Dendritic cell treated with granulocyte-macrophage colony-stimulating factor and Interleukin-4, amounts not matched to agents 40 ng/mL and 50 ng/mL, for 4 days (primary cell): ENCODE measurements around the gene QSOX2.

Source experiments
- H3K27ac Mint-ChIP-seq: one replicate; pipeline ENCODE4 v1.8.0; 2022; ENCODE audit warnings: mild to moderate bottlenecking, mixed read lengths
- H3K27me3 Mint-ChIP-seq: one replicate; pipeline ENCODE4 v1.8.0; 2022; ENCODE audit warnings: mild to moderate bottlenecking, mixed read lengths
- H3K36me3 Mint-ChIP-seq: one replicate; pipeline ENCODE4 v1.8.0; 2022; ENCODE audit warnings: low read depth, mixed read lengths
- H3K4me1 Mint-ChIP-seq: one replicate; pipeline ENCODE4 v1.8.0; 2022; ENCODE audit warnings: low read depth, mixed read lengths
- H3K4me3 Mint-ChIP-seq: one replicate; pipeline ENCODE4 v1.8.0; 2022; ENCODE audit warnings: mild to moderate bottlenecking, moderate library complexity, mixed read lengths
- H3K9me3 Mint-ChIP-seq: one replicate; pipeline ENCODE4 v1.8.0; 2022; ENCODE audit warnings: mixed read lengths
- intact Hi-C: fragments of 100-400 bp; cut with micrococcal nuclease; formaldehyde crosslinking; loops from one replicate; pipeline ENCODE4 v1.15.0; 2022

Gene QSOX2

DNA sequence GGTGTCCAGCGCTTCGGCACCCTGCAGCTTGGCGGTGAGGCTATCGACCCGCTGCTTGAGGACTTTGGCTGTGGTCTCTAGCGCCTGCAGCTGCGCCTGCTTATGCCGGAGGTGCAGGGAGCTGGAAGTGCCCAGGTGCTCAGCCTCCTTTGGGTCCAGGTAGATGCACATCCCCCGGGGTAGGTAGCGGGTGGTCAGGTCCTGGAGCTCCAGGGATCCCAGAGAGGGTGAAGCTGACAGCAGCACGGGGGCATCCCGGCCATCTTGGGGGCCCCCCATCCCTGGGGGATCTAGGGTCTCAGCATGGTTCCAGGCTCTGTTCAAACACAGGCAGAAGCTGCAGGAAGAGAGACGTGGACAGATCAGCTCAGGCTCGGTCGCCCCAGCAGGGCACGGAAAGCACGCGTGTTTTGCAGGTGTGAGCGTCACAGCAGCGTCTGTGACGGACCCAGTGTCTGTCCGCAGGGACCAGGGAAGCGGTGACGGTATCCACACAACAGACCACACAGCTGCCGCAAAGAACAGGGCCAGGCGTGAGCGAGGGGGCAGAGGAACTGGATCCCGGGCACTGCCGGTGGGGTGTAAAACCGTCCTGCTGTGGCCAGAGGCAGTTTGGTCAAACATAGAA, 40.9 kb upstream of the QSOX2 start:
- no peak overlapping the region for H3K27ac Mint-ChIP-seq
- intact Hi-C loops: no loop called here
- peaks cover 6% of the 10 kb centered on the region for H3K4me1 Mint-ChIP-seq
- H3K4me3 Mint-ChIP-seq: no peak overlapping the region
- peaks cover 6% of the 10 kb centered on the region for H3K27me3 Mint-ChIP-seq
- H3K9me3 Mint-ChIP-seq: no peaks in the 10 kb centered on the region
- H3K36me3 Mint-ChIP-seq: no peaks in the 10 kb centered on the region

DNA sequence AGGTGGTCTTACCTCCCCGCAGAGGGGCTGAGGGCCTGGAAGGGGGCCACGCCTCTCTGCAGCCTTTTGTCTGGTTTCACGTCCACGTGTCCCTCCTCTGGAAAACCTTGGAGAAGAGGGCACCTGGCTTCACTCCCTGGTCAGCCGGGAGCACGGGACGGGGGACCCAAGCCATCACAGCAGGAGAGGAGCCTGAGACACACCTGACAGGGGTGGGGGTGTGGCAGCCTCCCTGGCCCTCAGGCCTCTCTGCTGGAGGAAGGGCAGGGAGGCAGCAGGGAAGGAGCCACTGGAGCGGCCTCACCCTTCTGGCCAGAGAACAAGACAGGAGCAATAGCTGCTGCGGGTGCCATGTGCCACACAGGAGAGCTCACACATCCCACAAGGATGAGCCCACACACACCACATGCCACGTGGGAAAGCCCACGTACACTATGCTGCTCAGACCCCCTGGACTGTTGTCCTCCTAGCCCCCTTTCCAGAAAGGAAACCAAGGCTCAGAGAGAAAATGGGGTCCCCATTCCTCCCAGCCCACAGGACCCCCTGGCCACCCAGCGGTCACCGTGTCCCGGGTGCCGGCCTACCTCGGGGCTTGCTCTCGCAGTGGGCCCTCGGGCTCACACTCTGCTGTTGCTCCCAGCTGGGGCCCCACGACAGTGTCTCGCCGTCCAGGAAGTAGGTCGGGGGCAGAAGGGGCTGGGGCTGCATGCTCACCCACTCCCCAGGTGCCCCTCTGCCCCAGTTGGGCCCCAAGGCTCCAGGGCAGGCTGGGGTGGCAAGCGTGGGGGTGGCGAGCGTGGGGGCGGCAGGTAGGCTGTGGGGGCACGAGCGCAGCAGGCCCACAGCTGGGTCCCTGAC, 40.1 kb upstream of the QSOX2 start:
- Mint-ChIP-seq H3K27me3 (peaks cover 6% of the 10 kb centered on the region), H3K36me3 (no peaks in the 10 kb centered on the region), H3K4me1 (peaks cover 6% of the 10 kb centered on the region), H3K4me3 (no peak overlapping the region), H3K27ac (no peak overlapping the region), H3K9me3 (no peaks in the 10 kb centered on the region)
- intact Hi-C loops: no loop called here

DNA sequence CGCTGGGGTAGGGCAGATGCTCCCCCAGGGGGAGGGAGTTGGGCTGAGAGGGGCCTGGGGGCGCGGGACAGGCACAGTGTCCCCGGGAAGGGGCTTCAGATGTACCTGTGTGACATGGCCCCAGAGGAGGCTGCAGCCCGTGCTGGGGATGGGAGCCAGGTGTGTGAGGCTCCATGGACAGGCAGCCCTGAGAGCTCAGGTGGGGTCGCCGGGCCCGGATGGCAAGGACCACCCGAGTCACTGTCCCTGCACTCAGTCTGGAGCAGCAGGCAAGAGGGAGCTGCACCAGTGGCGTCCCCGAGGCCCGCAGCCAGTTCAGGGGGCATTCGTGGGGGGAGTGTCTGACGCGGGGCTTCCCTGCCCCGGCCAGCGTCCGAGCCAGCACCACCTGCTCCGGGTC, 39.3 kb upstream of the QSOX2 start:
- H3K27ac Mint-ChIP-seq: no peak overlapping the region
- intact Hi-C loops: no loop called here
- peaks cover 6% of the 10 kb centered on the region for H3K27me3 Mint-ChIP-seq
- H3K36me3 Mint-ChIP-seq: no peaks in the 10 kb centered on the region
- peaks cover 6% of the 10 kb centered on the region for H3K4me1 Mint-ChIP-seq
- H3K4me3 Mint-ChIP-seq: no peak overlapping the region
- no peaks in the 10 kb centered on the region for H3K9me3 Mint-ChIP-seq

DNA sequence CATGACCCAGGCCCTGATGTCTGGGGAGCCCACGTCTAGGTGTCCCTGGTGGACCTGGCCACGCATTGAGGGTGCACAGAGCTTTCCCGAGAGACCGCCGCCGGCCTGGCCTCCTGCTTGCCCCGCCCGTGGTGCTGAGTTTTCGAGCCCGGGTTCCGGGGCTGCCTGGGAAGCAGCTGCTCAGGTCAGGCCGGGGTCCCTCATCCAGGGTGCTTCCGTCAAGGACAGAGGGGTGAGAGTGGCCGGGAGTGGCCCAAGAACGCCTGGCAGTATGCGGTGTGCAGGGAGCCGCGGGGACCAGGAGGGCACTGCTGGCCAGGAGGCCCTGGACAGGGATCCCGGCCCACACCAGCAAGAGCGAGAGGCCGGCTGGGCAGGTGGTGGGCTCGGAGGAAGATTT, 38.7 kb upstream of the QSOX2 start:
- intact Hi-C loops: no loop called here
- H3K9me3 Mint-ChIP-seq: no peaks in the 10 kb centered on the region

DNA sequence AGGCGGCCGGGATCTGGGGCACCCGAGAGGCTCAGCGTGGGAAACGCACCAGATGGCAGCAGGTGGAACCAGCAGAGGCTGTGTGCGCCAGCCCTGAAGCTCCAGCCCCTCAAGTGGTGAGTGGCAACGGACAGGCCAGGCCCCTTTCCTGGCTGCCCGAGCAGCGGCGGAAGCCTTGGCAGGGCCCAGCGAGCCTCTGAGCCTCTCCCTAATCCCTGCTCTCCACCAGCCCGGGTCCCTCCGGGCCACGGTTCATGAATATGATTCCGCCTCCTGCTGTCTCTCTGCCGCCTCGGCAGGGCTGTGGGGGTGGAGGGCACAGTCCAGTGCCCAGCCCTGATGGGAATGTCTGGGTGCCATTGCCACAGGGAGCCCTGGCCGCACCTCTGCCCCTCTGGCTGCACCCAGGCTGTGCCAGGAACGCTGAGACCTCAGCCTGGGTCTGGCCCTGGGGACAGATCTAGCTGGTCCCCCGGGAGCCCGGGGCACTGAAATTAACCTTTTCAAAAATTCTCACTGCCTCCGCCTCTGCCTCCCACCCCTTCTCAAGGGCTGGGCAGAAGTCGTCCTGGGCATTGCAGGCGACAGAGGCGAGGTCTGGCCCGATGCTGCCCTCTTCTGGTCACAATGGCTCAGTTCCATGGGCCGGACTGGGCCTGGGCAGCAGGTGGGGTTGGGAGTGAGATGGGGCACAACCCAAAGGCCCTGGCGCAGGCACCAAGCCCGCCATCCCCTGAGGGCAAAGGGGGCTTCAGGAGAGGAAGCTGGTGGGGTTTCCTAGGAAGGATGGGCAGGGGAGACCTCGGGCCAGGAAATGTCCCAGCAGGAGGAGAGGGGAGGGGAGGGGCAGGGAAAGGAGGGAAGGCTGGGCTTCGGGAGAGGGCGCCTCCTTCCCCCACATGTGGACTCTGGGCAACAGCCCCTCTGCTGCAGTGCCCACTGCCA, 38.0 kb upstream of the QSOX2 start:
- peaks cover 6% of the 10 kb centered on the region for H3K4me1 Mint-ChIP-seq
- intact Hi-C loops: loop anchor here (1.0 kb wide), 1 partner anchor 113 kb away; no protein-coding TSS in a partner anchor
- no peaks in the 10 kb centered on the region for H3K9me3 Mint-ChIP-seq
- H3K36me3 Mint-ChIP-seq: no peaks in the 10 kb centered on the region
- no peak overlapping the region for H3K4me3 Mint-ChIP-seq
- H3K27me3 Mint-ChIP-seq: peaks cover 10% of the 10 kb centered on the region
- no peak overlapping the region for H3K27ac Mint-ChIP-seq

More for the DNA sequence above, 38.7 kb upstream of the QSOX2 start:
- Mint-ChIP-seq H3K27ac (no peak overlapping the region), H3K27me3 (peaks cover 8% of the 10 kb centered on the region), H3K36me3 (no peaks in the 10 kb centered on the region), H3K4me3 (no peak overlapping the region), H3K4me1 (peaks cover 6% of the 10 kb centered on the region)

DNA sequence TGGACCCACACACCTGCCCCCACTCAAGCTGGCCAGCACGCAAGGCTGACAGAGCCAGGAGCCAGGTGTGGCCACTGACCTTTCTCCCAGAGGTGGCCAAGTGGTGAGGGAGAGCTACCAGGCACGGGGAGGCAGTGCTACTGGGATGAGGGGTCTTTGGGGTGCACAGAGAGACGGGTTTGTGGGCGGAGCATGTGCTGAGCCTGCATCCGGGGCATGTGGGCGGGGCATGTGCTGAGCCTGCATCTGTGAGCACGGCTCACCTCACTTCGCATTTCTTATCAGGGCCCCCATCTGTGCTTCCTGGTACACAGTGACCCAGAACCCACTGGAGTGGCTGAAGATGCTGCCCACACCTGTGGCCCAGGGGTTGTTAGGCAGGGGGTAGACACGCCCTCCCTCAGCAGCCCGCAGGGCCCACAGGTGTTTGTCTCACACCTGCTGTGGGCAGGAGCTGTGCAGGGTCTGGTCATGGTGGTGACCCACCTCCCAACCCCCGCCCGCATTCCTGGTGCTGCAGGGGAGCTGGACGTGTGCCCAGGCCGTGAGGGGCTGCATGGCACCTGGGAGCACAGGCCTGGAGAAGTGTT, 36.8 kb upstream of the QSOX2 start:
- H3K27ac Mint-ChIP-seq: no peak overlapping the region
- H3K27me3 Mint-ChIP-seq: peaks cover 12% of the 10 kb centered on the region
- peaks cover 6% of the 10 kb centered on the region for H3K4me1 Mint-ChIP-seq
- no peaks in the 10 kb centered on the region for H3K9me3 Mint-ChIP-seq
- intact Hi-C loops: no loop called here
- H3K4me3 Mint-ChIP-seq: no peak overlapping the region
- no peaks in the 10 kb centered on the region for H3K36me3 Mint-ChIP-seq

DNA sequence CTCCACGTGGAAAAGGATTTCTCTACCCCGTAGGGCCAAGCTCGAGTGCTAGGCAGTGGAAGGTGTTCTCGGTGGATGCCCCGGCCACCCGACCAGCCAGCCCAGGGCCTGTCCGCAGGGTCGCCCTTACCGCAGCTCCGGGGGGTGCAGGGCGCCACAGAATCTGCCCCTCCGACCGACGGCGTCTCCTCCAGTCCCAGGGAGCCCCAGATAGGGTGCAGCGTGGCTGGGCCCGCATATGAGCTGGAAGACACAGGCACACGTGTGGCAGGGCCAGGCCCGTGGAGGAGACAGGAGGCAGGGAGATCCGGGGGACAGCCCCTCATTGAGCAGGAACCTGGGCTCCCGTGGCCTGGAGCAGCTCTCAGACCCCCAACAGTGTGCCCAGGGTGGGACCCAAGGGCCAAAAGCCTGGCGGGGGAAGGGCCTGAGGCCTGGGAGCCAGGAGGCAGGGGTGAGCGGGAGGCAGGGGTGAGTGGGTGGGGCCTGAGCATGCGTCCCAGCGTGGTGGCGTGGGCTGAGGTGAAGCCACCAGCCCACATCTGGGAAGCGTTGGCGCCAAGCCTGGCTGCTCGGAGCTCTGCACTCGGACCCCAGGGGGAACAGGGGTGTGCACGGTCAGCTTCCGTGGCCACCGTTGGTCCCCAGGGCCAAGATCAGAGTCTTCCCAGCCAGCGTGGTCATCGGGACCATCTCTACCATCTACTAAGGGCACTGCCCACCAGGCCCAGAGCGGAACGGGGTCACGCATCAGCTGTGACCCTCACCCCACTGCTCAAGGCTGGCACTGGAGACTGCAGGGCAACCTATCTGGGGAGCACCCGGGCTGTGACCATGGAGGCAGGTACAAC, 36.0 kb upstream of the QSOX2 start:
- Mint-ChIP-seq H3K4me1 (peaks cover 6% of the 10 kb centered on the region), H3K36me3 (no peaks in the 10 kb centered on the region), H3K4me3 (no peak overlapping the region), H3K27me3 (peaks cover 14% of the 10 kb centered on the region), H3K9me3 (no peaks in the 10 kb centered on the region), H3K27ac (no peak overlapping the region)
- intact Hi-C loops: no loop called here

DNA sequence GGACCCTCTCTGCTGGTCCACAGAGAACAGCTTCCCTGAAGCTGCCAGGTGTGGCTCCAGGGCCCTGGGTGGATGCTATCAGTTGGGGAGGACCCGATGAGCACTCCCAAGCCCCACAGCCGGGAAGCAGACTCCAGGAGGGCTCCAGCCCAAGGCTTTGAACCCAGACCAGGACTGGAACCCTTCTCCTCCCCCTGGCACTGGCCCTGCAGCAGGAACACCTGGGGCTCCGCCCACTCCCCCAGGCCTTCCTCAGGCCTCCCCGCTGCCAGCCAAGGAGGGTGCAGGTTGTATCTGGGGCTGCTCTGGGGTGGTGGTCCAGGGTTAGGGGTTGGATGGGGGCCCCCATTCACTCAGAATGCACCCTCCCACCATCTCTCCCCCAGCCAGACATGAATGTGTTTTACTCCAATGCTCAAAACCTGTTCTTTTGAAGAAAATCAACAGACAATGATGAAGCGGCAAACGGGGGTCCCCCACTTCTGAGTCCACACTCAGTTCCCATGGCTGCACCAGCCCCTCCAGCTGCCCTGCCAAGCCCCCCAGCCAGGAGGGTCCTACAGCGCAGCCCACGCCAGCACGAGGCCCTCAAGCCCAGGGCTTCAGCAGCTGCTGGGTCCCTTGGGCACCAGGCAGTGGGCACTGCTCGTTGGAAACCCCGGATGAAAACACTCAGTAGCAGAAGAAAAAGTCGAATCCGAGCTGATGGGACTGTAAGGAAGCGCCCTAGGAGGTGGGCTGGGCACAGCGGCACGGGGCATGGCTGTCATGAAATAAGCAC, 35.1 kb upstream of the QSOX2 start:
- intact Hi-C loops: no loop called here
- H3K4me1 Mint-ChIP-seq: peaks cover 6% of the 10 kb centered on the region
- H3K27ac Mint-ChIP-seq: no peak overlapping the region
- no peak overlapping the region for H3K4me3 Mint-ChIP-seq
- H3K9me3 Mint-ChIP-seq: no peaks in the 10 kb centered on the region
- H3K36me3 Mint-ChIP-seq: no peaks in the 10 kb centered on the region
- H3K27me3 Mint-ChIP-seq: peaks cover 22% of the 10 kb centered on the region

DNA sequence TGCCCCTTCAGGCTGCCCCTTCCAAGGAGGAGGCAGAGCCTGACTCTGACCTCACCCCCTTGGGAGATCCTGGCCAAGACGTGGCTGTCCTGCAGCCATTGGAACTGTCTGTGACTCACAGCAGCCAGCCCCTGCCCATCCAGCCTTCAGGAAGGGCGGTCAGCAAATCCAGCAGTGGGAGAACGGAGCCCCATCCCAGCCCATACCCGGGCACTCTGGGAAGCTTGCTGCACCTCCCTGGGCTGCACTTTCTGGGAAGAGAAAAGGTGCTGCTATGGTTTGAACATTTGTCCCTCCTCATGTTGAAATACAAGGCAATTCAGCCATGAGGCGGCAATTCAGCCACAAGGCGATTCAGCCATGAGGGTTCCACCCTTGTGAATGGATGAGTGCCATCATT, 33.9 kb upstream of the QSOX2 start:
- Mint-ChIP-seq H3K4me1 (peaks cover 6% of the 10 kb centered on the region), H3K27me3 (peaks cover 28% of the 10 kb centered on the region), H3K27ac (no peak overlapping the region), H3K4me3 (no peak overlapping the region), H3K36me3 (no peaks in the 10 kb centered on the region), H3K9me3 (no peaks in the 10 kb centered on the region)
- intact Hi-C loops: no loop called here

DNA sequence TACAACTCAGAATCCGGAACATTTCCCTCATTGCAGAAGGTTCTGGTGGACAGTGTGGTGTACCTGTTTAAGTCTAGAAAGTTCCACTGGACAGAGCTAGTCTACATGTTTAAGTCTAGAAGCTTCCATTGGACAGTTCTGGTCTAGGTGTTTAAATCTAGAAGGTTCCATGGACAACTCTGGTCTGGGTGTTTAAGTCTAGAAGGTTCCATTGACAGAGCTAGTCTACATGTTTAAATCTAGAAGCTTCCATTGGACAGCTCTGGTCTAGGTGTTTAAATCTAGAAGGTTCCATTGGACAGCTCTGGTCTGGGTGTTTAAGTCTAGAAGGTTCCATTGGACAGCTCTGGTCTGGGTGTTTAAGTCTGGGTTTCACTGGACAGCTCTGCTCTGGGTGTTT, 33.3 kb upstream of the QSOX2 start:
- H3K4me3 Mint-ChIP-seq: no peak overlapping the region
- H3K27me3 Mint-ChIP-seq: peaks cover 28% of the 10 kb centered on the region
- peaks cover 5% of the 10 kb centered on the region for H3K4me1 Mint-ChIP-seq
- no peak overlapping the region for H3K27ac Mint-ChIP-seq
- H3K36me3 Mint-ChIP-seq: no peaks in the 10 kb centered on the region
- intact Hi-C loops: no loop called here
- H3K9me3 Mint-ChIP-seq: no peaks in the 10 kb centered on the region

DNA sequence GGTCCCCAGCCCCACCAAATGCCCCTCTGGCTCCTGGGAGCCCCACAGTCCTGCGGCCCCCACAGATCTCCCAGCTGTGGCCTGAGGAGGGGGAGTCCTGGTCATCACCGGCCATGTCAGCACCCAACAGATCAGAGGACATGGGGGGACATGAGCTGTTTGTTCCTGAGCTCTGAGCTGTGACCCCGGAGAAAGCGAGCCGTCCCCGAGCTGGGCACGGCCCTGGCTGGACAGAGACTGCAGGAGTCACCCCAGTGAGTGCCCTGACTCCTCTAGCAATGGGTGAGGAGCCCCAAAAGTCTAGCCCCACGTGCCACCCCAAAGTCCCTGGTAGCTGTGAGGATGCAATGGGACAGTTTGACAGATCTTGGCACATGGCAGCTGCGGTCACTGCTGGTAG, 32.6 kb upstream of the QSOX2 start:
- Mint-ChIP-seq H3K4me3 (no peak overlapping the region), H3K27me3 (peaks cover 25% of the 10 kb centered on the region), H3K36me3 (no peaks in the 10 kb centered on the region), H3K27ac (no peak overlapping the region), H3K9me3 (no peaks in the 10 kb centered on the region), H3K4me1 (no peaks in the 10 kb centered on the region)
- intact Hi-C loops: no loop called here

DNA sequence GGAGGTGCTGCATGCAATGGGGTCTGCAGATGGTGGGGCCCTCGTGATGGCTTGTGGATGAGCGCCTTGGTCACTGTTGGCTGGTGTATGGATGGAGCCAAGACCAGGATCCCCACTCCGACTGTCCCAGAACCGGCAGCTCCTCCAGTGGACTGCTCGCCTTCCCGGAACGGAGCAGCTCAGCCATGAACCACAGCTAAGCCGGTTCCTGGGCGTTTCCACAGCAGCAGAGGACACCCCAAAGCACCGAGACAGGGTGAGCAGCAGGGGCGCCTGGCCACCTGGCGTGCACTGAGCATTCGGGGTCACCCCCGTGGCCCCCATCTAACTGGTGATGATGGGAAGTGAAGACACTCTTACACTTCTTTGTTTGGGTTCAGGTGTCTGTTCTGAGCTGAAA, 32.1 kb upstream of the QSOX2 start:
- H3K9me3 Mint-ChIP-seq: no peaks in the 10 kb centered on the region
- intact Hi-C loops: no loop called here
- no peaks in the 10 kb centered on the region for H3K4me1 Mint-ChIP-seq
- H3K4me3 Mint-ChIP-seq: no peak overlapping the region
- H3K27me3 Mint-ChIP-seq: peaks cover 23% of the 10 kb centered on the region
- H3K27ac Mint-ChIP-seq: no peak overlapping the region
- H3K36me3 Mint-ChIP-seq: no peaks in the 10 kb centered on the region
